ENCODE results near the gene FOXD1.

- TF ChIP-seq EZH2 (IDR thresholded peaks at IDR 0.05; ENCODE audit: borderline replicate concordance) (no peak), CTCF (IDR thresholded peaks at IDR 0.05; ENCODE audit: poor library complexity) (no peak)
Measured at GRCh38 chr5:73411936-73412596, 36.5 kb downstream of the FOXD1 start.

Data from hepatocyte (in vitro differentiated cells).